ENCODE results near the gene CLEC9A. TPM values are rescaled to one million over a fixed set of nuclear protein-coding genes. Genes with fewer than 3 reads are reported as not detected.

CLEC9A gene
- total RNA-seq, 4 donors from 2014 or later = not detected

DNA sequence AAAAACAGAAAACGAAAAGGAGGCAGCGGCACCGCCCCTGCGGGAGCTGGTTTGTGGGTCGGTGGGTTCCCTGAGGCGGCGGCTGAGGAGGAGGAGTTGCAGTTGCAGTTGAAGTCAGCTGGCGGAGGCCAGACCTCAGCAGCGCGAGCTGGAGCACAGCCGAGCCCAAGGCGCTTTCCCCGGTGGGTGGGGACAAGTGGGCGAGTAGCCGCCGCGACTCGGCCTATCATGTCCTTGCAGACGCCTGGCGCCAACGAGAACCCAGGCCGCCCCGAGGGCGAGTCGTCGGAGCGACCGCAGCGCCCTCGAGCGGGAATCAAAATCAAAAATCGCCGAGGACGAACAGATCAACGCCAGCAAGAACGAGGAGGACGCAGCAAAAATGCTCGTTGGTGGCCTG lies 81.0 kb downstream of the CLEC9A start:
- DNase-seq (no peak), ATAC-seq (no peak)
- no peak for TF ChIP-seq POLR2A (IDR thresholded peaks at IDR 0.05)
- TF ChIP-seq, protein P1, sequence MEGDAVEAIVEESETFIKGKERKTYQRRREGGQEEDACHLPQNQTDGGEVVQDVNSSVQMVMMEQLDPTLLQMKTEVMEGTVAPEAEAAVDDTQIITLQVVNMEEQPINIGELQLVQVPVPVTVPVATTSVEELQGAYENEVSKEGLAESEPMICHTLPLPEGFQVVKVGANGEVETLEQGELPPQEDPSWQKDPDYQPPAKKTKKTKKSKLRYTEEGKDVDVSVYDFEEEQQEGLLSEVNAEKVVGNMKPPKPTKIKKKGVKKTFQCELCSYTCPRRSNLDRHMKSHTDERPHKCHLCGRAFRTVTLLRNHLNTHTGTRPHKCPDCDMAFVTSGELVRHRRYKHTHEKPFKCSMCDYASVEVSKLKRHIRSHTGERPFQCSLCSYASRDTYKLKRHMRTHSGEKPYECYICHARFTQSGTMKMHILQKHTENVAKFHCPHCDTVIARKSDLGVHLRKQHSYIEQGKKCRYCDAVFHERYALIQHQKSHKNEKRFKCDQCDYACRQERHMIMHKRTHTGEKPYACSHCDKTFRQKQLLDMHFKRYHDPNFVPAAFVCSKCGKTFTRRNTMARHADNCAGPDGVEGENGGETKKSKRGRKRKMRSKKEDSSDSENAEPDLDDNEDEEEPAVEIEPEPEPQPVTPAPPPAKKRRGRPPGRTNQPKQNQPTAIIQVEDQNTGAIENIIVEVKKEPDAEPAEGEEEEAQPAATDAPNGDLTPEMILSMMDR (IDR thresholded peaks at IDR 0.05 in 4 of 5, conservative IDR thresholded peaks at IDR 0.05 in 1 of 5) = no peak
- H3K36me3 ChIP-seq = no peaks in the 10 kb centered on the region
- H3K9me3 ChIP-seq = no peaks in the 10 kb centered on the region
- in situ Hi-C loops (cut with MboI; ENCODE audit: low sequenced_read_pairs in 4 of 4) (no loop called here), intact Hi-C loops (cut with DNase I; ENCODE audit: low total_unique reads) (no loop called here)
- no peak overlapping the region for H3K4me3 ChIP-seq
- H3K4me1 ChIP-seq = no peaks in the 10 kb centered on the region
- H3K27ac ChIP-seq = no peak overlapping the region
- H3K27me3 ChIP-seq = no peaks in the 10 kb centered on the region

DNA sequence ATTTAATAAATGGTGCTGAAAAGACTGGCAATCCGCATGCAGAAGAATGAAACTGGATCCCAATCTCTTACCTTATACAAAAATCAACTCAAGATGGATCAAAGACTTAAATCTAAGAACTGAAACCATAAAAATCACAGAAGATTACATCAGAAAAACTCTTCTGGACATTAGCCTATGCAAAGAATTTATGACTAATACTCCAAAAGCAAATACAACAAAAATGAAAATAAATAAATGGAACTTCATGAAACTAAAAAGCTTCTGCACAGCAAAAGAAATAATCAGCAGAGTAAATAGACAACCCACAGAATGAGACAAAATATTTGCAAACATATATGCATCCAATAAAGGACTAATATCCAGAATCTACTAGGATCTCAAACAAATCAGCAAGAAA lies 82.6 kb downstream of the CLEC9A start:
- Histone ChIP-seq H3K9me3 (no peaks in the 10 kb centered on the region), H3K27ac (no peak overlapping the region), H3K27me3 (no peaks in the 10 kb centered on the region), H3K36me3 (no peaks in the 10 kb centered on the region), H3K4me1 (no peaks in the 10 kb centered on the region), H3K4me3 (no peak overlapping the region)
- intact Hi-C loops (cut with DNase I; ENCODE audit: low total_unique reads) = no loop called here
- ATAC-seq (no peak), DNase-seq (no peak)
- in situ Hi-C loops (cut with MboI; ENCODE audit: low sequenced_read_pairs in 4 of 4) = no loop called here
- no peak for TF ChIP-seq POLR2A (IDR thresholded peaks at IDR 0.05)
- TF ChIP-seq, protein P1 (IDR thresholded peaks at IDR 0.05 in 4 of 5, conservative IDR thresholded peaks at IDR 0.05 in 1 of 5) = no peak

DNA sequence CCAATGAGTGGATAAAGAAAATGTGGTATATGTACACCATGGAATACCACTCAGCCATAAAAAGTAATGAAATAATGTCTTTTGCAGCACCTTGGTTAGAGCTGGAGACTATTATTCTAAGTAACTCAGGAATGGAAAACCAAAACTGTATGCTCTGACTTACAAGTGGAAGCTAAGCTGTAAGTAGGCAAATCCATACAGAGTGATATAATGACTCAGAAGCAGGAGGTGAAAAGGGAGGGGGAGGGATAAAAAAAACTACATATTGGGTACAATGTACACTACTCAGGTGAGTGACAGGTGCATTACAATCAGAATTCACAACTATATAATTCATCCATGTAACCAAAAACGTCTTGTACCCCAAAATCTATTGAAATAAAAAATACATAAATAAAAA lies 83.4 kb downstream of the CLEC9A start:
- ATAC-seq = no peak
- intact Hi-C loops (cut with DNase I; ENCODE audit: low total_unique reads) = no loop called here
- DNase-seq = no peak

DNA sequence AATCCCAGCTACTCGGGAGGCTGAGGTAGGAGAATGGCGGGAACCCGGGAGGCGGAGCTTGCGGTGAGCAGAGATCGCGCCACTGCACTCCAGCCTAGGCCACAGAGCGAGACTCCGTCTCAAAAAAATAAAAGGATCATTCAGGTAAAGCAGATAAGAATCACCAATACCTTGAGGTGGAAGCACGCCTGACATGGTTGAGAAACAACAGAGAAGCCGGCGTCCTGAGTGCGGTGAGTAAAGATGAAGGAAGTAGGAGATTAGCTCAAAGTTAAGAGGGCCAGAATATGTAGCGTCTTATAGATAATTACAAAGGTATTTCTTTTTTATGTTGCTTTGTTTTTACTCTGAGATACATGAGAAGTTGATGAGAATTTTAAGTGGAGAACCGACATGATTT lies 84.8 kb downstream of the CLEC9A start:
- intact Hi-C loops (cut with DNase I; ENCODE audit: low total_unique reads) (no loop called here), in situ Hi-C loops (cut with MboI; ENCODE audit: low sequenced_read_pairs in 4 of 4) (no loop called here)
- DNase-seq (no peak), ATAC-seq (no peak)
- Histone ChIP-seq H3K4me1 (no peaks in the 10 kb centered on the region), H3K36me3 (no peaks in the 10 kb centered on the region), H3K27me3 (no peaks in the 10 kb centered on the region), H3K27ac (no peak overlapping the region), H3K9me3 (no peaks in the 10 kb centered on the region), H3K4me3 (no peak overlapping the region)
- no peak for TF ChIP-seq POLR2A (IDR thresholded peaks at IDR 0.05)
- TF ChIP-seq, protein P1 (IDR thresholded peaks at IDR 0.05 in 4 of 5, conservative IDR thresholded peaks at IDR 0.05 in 1 of 5) = no peak

More for the DNA sequence above, 83.4 kb downstream of the CLEC9A start:
- Histone ChIP-seq H3K4me3 (no peak overlapping the region), H3K36me3 (no peaks in the 10 kb centered on the region), H3K9me3 (no peaks in the 10 kb centered on the region), H3K4me1 (no peaks in the 10 kb centered on the region), H3K27me3 (no peaks in the 10 kb centered on the region), H3K27ac (no peak overlapping the region)
- in situ Hi-C loops (cut with MboI; ENCODE audit: low sequenced_read_pairs in 4 of 4) = no loop called here
- TF ChIP-seq, protein P1 (IDR thresholded peaks at IDR 0.05 in 4 of 5, conservative IDR thresholded peaks at IDR 0.05 in 1 of 5) = no peak
- TF ChIP-seq POLR2A (IDR thresholded peaks at IDR 0.05) = no peak

Other genes with a start within 250 kb of the CLEC9A start
- not detected for gene KLRF1, start 203.2 kb upstream of the CLEC9A start, total RNA-seq
- gene CLEC2B, start 161.3 kb upstream of the CLEC9A start, total RNA-seq = 10 to 100 TPM in 2 of 4 donors, 1 to 10 TPM in 2; 3.1 to 14.4 (median 10.7) TPM
- not detected for gene KLRF2, start 149.2 kb upstream of the CLEC9A start, total RNA-seq
- gene CLEC2A, start 98.3 kb upstream of the CLEC9A start, total RNA-seq = not detected
- gene CLEC12A, start 59.3 kb upstream of the CLEC9A start, total RNA-seq = under 1 TPM in 2 of 4 donors, not detected in 2; 0.49 to 0.98 TPM
- gene CLEC1B, start 31.6 kb upstream of the CLEC9A start, total RNA-seq = under 1 TPM in 1 of 4 donors, not detected in 3; 0.53 TPM
- gene CLEC12B, start 20.1 kb upstream of the CLEC9A start, total RNA-seq = not detected
- 1 to 10 TPM in 3 of 4 donors, under 1 TPM in 1; 1.00 to 3.6 (median 1.6) TPM for gene CLEC1A, start 68.3 kb downstream of the CLEC9A start, total RNA-seq
- gene CLEC7A, start 99.5 kb downstream of the CLEC9A start, total RNA-seq = 10 to 100 TPM in 1 of 4 donors, 1 to 10 TPM in 3; 1.1 to 40.7 (median 3.6) TPM
- gene OLR1, start 141.4 kb downstream of the CLEC9A start, total RNA-seq = under 1 TPM in 1 of 4 donors, not detected in 3; 0.42 TPM
- gene TMEM52B, start 148.3 kb downstream of the CLEC9A start, total RNA-seq = not detected
- 100 to 1,000 TPM; 144 to 605 (median 175) TPM for gene GABARAPL1, start 182.2 kb downstream of the CLEC9A start, total RNA-seq

Data from gastrocnemius medialis (tissue), 4 donors.